HG03457 (cell line): ENCODE results near the gene CELF5.
"Not testable (repeated sequence)": the region's sequence is repeated elsewhere in the genome, so short reads cannot be mapped to it uniquely, and the experiment has no call there.

Experiments used
- ATAC-seq: cut with Tn5 transposase; IDR thresholded peaks from one replicate; pipeline ENCODE4 v1.9.1; 2021; ENCODE audit warnings: moderate number of reproducible peaks; ENCODE audit not compliant: unreplicated experiment

The CELF5 gene

DNA sequence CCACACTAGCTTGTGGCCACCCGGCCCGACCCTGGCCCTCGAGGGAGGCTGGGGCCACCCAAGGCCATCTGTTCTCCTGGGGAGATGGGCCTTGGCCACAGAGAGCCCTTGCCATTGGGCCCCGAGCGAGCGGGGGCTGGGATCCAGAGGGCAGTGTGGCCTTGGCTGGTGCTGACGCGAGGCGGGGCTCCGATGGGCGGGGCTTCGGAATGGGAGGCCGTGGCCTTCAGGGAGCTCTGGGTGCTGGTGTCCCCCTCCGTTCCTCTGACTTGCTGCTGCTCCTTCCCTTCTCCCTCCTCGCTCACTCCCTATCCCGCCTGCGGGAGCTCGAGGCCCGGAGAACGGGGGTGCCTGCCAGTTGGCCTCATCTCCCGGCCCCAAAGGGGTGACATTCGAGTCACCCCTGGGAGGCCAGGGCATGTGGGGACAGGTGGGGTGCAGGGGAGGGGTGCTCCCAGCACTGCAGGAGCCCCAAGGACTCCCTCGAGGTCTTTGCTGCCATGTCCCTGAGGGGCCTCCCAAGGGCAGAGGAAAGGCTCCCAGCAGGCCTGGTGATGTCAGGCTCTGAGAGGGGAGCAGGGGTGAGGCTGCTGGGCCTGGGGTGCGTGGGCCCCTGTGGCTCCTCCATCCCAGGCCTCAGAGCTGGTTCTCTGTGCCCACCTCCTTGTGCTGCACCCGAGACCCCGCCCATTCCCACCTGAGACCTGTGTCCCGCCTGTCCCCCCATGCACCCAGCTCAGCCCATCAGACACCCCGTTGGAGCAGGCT is 34.6 kb upstream of the CELF5 start:
- ATAC-seq = no peak

DNA sequence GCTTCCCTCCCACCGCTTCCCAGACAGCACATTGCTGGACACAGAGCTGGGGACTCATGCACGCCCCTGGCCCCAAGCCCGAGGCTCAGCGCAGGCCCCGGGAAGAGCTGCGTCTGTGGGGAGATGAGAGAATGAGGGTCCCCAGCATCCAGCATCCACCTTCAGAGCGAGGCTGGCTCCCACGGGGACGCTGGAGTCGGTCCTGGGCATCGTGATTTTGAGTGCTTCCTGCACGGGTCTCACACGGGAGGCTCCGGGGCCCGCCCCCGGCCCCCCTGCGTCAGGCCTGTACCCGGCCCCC is 34.0 kb upstream of the CELF5 start:
- ATAC-seq = no peak

DNA sequence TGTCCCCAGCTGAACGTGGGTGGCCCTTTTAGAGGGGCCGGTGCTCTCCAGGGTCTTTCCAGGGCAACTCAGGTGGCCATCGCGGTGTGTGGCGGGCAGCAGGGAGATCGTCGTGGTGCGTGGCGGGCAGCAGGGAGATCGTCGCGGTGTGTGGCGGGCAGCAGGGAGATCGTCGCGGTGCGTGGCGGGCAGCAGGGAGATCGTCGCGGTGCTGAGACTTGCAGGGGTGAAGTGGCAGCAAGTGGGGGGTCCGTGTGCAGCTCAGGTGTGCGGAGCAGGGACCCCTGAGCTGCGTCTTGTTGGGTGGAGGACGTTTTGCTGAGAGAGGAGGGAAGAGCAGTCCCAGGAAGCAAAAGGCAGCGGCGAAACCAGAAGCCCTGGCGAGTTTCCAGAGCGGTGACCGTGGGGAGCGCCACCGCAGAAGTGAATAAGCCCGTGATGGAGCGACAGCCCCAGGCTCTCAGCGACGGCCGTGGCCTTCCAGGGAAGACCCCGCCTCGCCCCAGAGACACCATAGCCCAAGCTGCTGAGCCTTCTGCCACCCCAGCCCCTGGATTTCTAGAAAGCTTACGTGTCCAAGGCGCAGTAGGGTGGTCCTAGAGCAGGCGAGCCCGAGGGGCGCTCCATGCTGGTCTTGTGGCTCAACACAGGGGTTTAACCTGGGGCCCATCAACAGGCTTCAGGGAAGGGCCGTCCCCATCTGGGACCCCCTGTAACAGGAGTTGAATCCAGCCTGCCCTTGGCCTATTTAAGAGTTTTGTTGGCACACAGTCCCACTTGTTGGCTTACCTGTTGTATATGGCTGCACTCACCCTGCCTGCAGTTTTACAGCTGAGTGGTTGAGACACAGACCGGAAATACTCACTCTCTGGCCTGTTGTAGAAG is 33.3 kb upstream of the CELF5 start:
- no peak for ATAC-seq

GRCh38 chr19:3191806-3192104 is 32.7 kb upstream of the CELF5 start:
- not testable (repeated sequence) for ATAC-seq

DNA sequence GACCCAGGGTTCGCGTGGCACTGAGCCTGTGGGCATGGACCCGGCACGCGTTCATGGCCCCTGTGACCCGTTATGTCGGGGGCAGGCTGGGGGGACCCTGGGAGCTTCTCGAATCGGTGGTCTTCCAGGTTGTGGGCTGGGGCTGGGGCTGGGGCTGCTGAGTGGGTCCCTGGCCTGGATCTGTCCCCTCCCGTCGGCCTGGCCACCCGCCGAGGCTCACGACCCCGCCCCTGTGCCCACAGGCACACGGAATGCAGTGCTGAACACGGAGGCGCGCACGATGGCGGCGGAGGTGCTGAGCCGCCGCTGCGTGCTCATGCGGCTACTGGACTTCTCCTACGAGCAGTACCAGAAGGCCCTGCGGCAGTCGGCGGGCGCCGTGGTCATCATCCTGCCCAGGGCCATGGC is 32.2 kb upstream of the CELF5 start:
- ATAC-seq = no peak

DNA sequence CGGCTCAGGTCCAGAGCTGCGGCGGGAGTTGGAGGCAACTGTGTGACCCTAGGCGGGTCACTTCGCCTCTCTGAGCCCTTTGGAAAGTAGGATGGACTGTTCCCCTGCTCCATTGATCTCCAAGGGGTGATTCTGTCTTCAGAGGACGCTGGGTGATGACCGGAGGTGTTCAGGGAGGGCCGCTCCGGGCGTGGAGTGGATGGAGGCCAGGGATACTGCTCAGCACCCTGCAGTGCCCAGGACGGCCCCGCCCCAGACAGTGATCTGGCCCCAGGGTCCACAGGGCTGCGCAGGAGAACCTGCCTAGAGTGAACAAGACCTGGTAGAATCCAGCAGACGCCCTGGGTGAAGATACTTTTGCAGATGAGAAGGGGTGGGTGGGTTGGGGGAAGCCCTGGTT is 31.8 kb upstream of the CELF5 start:
- ATAC-seq = no peak

- ATAC-seq = no peak
Observed at GRCh38 chr19:3193256-3194105, 31.0 kb upstream of the CELF5 start.

- ATAC-seq = no peak
Observed at GRCh38 chr19:3194106-3195087, 30.1 kb upstream of the CELF5 start.

DNA sequence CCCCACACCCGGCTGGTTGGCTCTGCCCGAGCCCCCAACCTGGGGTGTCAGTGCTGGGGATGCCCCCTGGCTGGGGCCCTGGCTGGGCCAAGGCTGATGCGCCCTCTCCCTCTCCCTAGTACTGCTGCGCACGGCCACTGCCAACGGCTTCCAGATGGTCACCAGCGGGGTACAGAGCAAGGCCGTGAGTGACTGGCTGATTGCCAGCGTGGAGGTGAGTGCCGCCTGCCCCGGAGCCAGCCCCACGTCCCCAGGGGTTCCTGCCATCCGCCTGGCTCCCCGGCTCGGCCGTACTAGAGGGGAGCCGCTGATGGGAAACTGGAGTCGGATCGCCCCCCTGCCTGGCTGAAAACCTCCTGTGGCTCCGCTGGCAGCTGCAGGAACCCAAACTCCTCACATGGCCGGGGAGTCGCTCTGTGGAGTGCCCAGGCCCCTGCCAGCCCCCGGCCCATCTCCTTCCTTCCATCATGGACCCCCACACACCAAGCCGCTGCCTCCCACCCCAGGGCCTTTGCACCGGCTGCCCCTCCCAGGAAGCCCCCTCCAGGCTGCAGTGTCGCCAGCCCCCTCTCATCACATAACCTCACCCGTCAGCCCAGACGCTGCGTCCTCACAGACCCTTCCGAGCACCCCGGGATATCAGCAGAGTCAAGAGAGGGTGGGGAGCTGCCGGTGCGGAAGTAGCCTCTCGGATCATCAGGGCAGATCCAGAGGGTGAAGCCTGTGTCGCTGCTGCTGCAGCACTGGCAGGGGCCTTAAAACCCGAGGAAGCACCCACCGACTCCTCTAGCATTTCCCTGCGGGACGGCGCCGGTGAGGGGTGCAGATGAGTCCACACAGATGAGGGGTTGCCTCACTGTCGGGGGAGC is 28.2 kb upstream of the CELF5 start:
- no peak for ATAC-seq

- ATAC-seq = no peak
Observed at GRCh38 chr19:3196933-3197205, 27.6 kb upstream of the CELF5 start.

DNA sequence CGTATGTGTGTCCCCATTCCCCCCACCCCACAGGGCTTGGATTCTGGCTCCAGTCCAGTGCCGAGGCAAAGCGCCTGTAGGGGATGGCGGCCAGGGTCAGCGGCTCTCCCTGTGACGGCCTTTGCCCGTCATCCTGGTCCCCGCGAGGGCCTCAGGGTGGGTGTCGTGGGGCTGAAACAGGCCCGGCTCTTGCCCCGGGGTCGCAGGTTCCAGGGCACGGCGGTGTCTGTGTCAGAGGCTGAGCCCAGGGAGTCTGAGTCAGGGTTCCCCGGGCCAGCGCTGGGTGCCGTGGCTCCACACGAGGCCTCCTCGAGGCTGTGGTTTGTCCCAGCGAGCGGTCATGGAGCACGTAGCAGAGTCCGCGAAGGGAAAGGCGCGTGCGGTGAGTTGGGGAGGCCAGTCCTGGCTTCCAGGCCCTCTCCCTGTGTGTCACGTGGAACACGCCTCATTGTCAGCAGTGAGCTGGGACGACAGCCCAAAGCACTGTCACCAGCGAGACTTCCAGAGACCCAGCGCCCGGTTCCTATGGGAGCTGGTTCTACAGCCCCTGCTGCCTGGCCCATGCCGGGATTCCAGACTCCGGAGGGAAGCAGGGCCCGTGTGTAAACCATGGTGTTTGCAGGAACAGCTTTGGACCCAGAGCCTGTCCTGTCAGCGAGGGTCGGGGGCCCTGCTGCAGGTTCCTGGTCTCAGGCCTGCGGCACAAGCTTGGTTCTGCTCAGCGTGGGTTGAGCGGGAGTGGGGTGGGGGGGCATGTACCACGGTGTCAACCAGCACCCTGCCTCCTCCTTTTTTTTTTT is 25.4 kb upstream of the CELF5 start:
- no peak for ATAC-seq

DNA sequence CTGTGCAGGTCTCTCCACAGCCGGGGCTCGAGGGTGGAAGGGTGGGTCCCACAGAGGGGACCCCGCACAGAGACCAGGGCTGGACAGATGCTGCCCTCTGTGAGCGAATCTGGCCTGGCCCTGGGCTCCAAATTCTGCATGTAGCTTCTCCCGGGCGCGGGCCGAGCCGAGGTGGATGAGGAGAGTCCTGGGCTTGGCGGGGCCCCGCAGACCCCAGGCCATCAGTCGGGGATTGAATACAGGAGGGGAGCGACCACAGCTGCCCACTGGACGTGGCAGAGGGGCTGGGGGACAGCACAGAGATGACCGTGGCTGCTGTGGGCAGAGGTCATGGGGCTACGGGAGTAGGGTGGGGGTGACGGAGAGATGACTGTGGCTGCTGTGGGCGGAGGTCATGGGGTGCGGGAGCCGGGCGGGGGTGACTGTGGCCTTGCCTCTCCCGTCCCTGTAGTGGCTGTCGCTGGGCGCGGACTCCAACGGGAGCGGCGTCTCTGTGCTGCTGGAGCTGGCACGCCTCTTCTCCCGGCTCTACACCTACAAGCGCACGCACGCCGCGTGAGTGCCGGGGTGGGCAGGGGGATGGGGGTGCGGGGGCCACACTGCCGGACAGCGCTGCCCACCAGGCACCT is 23.3 kb upstream of the CELF5 start:
- no peak for ATAC-seq

DNA sequence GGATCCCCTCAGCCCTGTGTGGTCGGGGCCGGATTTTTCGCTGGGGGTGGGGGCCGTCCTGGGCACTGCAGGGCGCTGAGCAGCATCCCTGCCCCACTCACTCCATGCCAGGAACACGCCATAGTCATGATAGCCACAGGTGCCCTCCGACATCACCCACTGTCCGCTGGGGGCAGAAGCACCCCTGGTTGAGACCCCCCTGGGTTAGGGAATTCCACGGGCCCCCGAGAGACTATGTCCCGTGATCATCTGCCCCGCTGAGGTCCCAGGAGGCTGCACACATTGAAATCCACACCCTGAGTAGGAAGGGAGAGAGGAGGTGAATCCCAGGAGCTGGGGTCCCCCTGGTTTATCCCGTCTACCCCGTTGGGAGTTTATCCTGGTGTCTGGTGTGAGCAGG is 22.6 kb upstream of the CELF5 start:
- no peak for ATAC-seq

- ATAC-seq = no peak
Observed at GRCh38 chr19:3202346-3202745, 22.1 kb upstream of the CELF5 start.

- ATAC-seq = not testable (repeated sequence)
Observed at GRCh38 chr19:3202895-3203294, 21.6 kb upstream of the CELF5 start.

GRCh38 chr19:3203805-3204645 is 20.4 kb upstream of the CELF5 start:
- no peak for ATAC-seq

DNA sequence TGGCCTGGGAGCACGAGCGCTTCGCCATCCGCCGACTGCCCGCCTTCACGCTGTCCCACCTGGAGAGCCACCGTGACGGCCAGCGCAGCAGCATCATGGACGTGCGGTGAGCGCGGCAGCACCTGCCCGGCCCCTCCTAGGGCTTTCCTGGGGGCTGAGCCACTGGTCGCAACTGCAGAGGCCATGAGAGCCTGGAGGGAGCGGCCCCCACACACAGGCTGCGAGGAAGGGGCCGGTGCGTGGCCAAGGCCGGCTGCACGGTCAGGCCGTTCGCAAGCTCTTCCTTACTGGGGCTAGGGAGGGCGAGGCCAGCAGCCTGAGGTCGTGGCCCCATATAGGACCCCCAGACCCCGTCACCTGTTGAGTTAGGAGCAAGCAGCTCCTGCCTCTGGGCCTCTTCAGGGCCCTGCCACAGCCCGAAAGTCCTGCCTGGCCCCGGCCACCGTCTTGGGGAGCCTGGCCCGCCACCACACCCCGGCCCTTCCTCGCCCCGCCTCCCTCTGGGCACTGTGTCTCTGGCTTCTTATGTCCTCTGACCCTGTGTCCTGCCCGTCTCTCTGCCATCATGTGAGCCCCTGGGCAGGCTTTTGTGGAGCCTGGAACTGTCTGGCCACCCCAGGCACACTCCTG is 19.7 kb upstream of the CELF5 start:
- no peak for ATAC-seq
